Neural progenitor cell (in vitro differentiated cells): ENCODE measurements around the gene PCSK6.

Source experiments
- EZH2 ChIP-seq: fragments of 200-600 bp; sonication (generic); IDR thresholded peaks from 2 replicates; pipeline ENCODE4 v1.6.1; 2017; ENCODE audit warnings: antibody characterized with exemption, mild to moderate bottlenecking, moderate library complexity
- TF ChIP-seq, protein P1 (sequence below): fragments of 200-600 bp; sonication (generic); IDR thresholded peaks from 2 replicates; pipeline ENCODE4 v1.5.1; 2017; ENCODE audit warnings: antibody characterized with exemption, mild to moderate bottlenecking

DNA sequence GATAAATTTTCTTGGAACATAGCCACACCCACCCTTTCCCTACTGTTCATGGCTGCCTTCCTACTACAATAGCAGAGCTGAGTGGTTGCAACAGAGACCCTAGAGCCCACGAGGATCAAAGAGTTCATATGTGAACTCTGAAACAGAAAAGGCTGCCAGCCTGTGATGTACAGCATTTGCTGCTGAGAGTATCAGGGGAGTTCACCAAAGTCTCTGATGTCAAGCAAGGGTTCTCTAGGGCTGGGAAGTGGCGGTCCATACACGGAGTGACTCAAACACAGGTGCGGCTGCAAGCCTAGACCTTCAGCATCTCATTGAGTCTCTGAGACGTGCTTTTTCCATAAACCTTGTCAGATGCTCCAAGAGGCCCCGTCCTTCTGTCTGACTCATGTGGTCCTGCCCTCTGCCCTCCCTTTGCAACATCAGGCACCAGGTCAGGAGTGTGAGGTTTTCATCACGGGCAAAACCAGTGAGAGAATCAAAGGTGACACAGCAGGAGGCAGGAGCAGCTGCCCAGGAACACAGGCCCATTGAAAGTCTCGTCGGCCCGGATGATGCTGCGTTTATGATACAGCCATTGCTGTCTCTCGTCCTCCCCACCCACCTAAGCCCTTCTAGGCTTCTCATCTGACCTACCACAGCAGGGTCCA lies 42.9 kb downstream of the PCSK6 start:
- TF ChIP-seq, protein P1, sequence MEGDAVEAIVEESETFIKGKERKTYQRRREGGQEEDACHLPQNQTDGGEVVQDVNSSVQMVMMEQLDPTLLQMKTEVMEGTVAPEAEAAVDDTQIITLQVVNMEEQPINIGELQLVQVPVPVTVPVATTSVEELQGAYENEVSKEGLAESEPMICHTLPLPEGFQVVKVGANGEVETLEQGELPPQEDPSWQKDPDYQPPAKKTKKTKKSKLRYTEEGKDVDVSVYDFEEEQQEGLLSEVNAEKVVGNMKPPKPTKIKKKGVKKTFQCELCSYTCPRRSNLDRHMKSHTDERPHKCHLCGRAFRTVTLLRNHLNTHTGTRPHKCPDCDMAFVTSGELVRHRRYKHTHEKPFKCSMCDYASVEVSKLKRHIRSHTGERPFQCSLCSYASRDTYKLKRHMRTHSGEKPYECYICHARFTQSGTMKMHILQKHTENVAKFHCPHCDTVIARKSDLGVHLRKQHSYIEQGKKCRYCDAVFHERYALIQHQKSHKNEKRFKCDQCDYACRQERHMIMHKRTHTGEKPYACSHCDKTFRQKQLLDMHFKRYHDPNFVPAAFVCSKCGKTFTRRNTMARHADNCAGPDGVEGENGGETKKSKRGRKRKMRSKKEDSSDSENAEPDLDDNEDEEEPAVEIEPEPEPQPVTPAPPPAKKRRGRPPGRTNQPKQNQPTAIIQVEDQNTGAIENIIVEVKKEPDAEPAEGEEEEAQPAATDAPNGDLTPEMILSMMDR, result no peak
- no peak for TF ChIP-seq EZH2
